BLaER1 (cell line): Measurements from ENCODE around the gene CLEC4M.

Experiments
- H3K27ac ChIP-seq: shearing (Covaris generic); formaldehyde crosslinking; 2 replicates; pipeline ENCODE4 v1.8.1; 2022
- H3K27me3 ChIP-seq: shearing (Covaris generic); formaldehyde crosslinking; 2 replicates; pipeline ENCODE4 v1.8.1; 2022
- H3K36me3 ChIP-seq: shearing (Covaris generic); formaldehyde crosslinking; 2 replicates; pipeline ENCODE4 v1.8.1; 2022
- H3K4me1 ChIP-seq: shearing (Covaris generic); formaldehyde crosslinking; 2 replicates; pipeline ENCODE4 v1.8.1; 2022
- H3K4me2 ChIP-seq: shearing (Covaris generic); formaldehyde crosslinking; 2 replicates; pipeline ENCODE4 v1.8.1; 2022
- H3K4me3 ChIP-seq: shearing (Covaris generic); formaldehyde crosslinking; 2 replicates; pipeline ENCODE4 v1.8.1; 2022
- H3K9ac ChIP-seq: shearing (Covaris generic); formaldehyde crosslinking; 2 replicates; pipeline ENCODE4 v1.8.1; 2022
- H3K9me3 ChIP-seq: shearing (Covaris generic); formaldehyde crosslinking; 2 replicates; pipeline ENCODE4 v1.8.1; 2022
- H4K20me1 ChIP-seq: shearing (Covaris generic); formaldehyde crosslinking; 2 replicates; pipeline ENCODE4 v1.8.1; 2022
- Cebpa-rat ChIP-seq: shearing (Covaris generic); IDR thresholded peaks from 2 replicates; pipeline ENCODE4 v1.8.1; 2022

Gene CLEC4M, protein sequence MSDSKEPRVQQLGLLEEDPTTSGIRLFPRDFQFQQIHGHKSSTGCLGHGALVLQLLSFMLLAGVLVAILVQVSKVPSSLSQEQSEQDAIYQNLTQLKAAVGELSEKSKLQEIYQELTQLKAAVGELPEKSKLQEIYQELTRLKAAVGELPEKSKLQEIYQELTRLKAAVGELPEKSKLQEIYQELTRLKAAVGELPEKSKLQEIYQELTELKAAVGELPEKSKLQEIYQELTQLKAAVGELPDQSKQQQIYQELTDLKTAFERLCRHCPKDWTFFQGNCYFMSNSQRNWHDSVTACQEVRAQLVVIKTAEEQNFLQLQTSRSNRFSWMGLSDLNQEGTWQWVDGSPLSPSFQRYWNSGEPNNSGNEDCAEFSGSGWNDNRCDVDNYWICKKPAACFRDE

DNA sequence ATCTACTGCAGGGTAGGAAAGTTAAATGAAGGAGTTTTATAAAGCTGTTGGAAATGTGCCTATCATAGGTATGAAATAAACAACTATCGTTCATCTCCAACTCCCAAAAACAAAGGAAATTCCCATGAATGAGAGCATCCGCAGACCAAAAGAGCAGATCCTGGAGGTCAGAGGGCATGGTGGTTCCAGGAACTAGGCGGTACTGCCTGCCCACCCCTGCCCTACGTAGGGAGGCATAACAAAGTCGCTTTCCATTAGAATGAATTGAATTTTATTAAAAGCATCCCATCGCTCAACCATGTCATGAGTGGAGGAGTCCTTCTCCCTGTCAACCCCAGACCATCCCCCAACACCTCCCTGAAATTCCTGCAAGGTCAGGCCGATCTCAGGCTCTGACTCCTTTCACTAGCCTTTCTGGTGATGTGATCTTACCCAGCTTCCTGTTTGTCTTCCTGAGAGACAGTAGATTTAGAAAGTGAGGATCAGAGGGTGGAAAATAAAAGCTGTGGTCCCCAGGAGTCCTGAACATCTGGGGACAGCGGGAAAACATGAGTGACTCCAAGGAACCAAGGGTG lies at the start of gene CLEC4M:
Gene CLEC4M, plus strand, starts transcription at position 525 of the 575 bp plus-strand sequence. Its CDS starts 24 bp downstream, at position 549.
- H3K4me3 ChIP-seq, result no peak within 1 kb of the TSS
- no peaks in the 10 kb centered on the region for H3K27me3 ChIP-seq
- no peak within 1 kb of the TSS for H3K9ac ChIP-seq
- H3K9me3 ChIP-seq, result peaks cover 39% of the 10 kb centered on the region
- peaks cover 8% of the 10 kb centered on the region; the same call in 1 of the 2 replicates for H3K4me1 ChIP-seq
- no peaks in the 10 kb centered on the region for H4K20me1 ChIP-seq
- 0 out of 2 replicates have a peak within 1 kb of the TSS, but pooled peaks have one; percentile 6 for H3K4me2 ChIP-seq
- no peaks in the 10 kb centered on the region for H3K36me3 ChIP-seq
- no peak within 1 kb of the TSS for H3K27ac ChIP-seq
- no peak for TF ChIP-seq Cebpa-rat

DNA sequence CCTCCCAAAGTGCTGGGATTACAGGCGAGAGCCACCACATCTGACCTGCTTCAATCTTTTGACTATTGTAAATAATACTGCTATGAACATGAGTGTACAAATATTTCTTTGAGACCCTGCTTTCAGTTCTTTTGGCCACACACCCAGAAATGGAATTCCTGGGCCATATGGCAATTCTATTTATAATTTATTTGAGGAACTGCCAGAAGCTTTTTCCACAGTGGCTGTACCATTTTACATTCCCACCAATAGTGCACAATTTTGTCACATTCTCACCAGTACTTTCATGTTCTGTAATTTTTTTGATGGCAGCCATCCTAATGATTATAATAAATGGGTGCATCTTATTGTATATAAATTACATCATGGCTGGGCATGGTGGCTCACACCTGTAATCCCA lies 47.4 kb upstream of the CLEC4M start:
- H3K4me2 ChIP-seq, result no peak overlapping the region

DNA sequence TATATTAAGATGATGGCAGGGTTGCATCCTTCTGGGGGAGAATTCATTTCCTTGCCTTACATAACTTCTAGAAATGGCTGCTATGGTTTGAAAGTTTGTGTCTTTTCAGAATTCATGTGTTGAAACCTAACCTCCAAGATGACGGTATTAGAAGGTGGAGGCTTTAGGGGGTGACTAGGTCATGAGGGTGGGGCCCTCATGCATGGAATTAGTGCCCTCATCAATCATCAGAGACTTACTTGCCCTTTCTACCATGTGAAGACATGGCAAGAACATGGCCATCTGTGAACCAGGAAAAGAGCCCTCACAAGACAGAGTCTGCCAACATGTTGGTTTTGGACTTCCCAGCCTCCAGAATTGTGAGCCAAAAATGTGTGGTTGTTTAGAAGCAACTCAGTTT lies 46.3 kb upstream of the CLEC4M start:
- no peaks in the 10 kb centered on the region for H3K36me3 ChIP-seq
- peaks cover 6% of the 10 kb centered on the region for H3K9me3 ChIP-seq
- H3K9ac ChIP-seq, result no peak overlapping the region
- no peaks in the 10 kb centered on the region for H4K20me1 ChIP-seq
- H3K4me2 ChIP-seq, result no peak overlapping the region
- H3K27ac ChIP-seq, result no peak overlapping the region
- no peak for TF ChIP-seq Cebpa-rat
- no peaks in the 10 kb centered on the region for H3K27me3 ChIP-seq
- H3K4me1 ChIP-seq, result peaks cover 47% of the 10 kb centered on the region
- H3K4me3 ChIP-seq, result no peak overlapping the region

More for the DNA sequence above, 47.4 kb upstream of the CLEC4M start:
- Histone ChIP-seq H4K20me1 (no peaks in the 10 kb centered on the region), H3K36me3 (no peaks in the 10 kb centered on the region), H3K9ac (no peak overlapping the region), H3K4me1 (peaks cover 42% of the 10 kb centered on the region), H3K27ac (no peak overlapping the region), H3K9me3 (peaks cover 6% of the 10 kb centered on the region), H3K4me3 (no peak overlapping the region), H3K27me3 (no peaks in the 10 kb centered on the region)
- no peak for TF ChIP-seq Cebpa-rat

DNA sequence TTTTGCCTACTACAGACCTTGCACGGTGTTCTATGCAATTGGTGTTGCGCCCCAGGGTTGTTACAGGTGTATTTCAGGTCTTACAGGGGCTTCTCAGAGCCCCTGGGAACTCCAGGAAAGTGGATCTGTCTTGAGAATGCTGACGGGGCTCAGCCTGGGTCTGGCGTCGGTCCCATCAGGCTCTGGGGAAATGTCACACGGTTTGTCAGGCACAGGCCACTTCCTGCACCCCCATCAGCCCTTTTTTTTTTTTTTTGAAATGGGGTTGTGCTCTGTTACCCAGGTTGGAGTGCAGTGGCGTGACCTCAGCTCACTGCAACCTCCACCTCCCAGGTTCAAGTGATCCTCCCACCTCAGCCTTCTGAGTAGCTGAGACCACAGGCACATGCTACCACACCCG lies 44.4 kb upstream of the CLEC4M start:
- Histone ChIP-seq H4K20me1 (no peaks in the 10 kb centered on the region), H3K27me3 (no peaks in the 10 kb centered on the region), H3K9ac (no peak overlapping the region), H3K4me1 (peaks cover 62% of the 10 kb centered on the region), H3K4me2 (peak overlapping the region; percentile 81), H3K36me3 (no peaks in the 10 kb centered on the region), H3K9me3 (peaks cover 6% of the 10 kb centered on the region), H3K4me3 (no peak overlapping the region), H3K27ac (no peak overlapping the region)
- TF ChIP-seq Cebpa-rat, result no peak

DNA sequence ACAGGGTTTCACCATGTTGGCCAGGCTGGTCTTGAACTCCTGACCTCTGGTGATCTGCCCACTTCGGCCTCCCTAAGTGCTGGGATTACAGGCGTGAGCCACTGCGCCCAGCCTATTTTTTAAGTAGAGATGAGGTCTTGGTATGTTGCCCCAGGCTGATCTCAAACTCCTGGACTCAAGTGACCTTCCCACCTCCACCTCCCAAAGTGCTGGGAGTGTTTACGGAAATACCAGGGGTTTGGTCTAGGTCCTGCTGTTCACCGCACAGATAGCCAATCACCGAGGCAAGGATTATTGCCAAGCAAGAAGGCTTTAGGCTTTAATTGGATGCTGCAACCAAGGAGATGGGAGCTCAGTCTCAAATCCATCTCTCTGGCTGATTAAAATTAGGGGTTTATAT lies 42.7 kb upstream of the CLEC4M start:
- no peak overlapping the region for H3K9ac ChIP-seq
- no peak for TF ChIP-seq Cebpa-rat
- H3K27ac ChIP-seq, result no peak overlapping the region
- H3K4me1 ChIP-seq, result peaks cover 48% of the 10 kb centered on the region
- H3K4me3 ChIP-seq, result no peak overlapping the region
- no peaks in the 10 kb centered on the region for H4K20me1 ChIP-seq
- no peaks in the 10 kb centered on the region for H3K27me3 ChIP-seq
- H3K9me3 ChIP-seq, result peaks cover 6% of the 10 kb centered on the region
- no peaks in the 10 kb centered on the region for H3K36me3 ChIP-seq
- H3K4me2 ChIP-seq, result peak overlapping the region; percentile 12; the same call in 1 of the 2 replicates

DNA sequence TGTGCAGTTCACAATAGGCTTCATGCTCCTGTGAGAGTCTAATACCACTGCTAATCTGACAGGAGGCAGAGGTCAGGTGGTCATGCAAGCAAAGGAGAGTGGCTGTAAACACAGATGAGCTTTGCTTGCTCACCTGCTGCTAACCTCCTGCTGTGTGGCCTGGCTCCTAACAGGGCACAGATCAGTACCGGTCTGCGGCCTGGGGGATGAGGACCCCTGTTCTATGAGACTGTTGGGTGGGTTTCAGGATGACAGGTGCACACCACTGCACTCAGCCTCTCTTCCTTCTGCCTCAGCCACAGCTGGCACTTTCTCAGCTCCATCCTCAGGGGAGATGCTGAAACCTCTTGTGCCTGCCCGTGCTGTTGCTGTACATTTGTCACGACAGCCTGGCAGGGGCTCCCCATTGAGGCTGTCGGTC lies 40.8 kb upstream of the CLEC4M start:
- Histone ChIP-seq H3K27me3 (peaks cover under 1% of the 10 kb centered on the region; the same call in 1 of the 2 replicates), H3K4me3 (no peak overlapping the region), H3K27ac (no peak overlapping the region), H4K20me1 (no peaks in the 10 kb centered on the region), H3K4me1 (peaks cover 45% of the 10 kb centered on the region), H3K4me2 (peak overlapping the region; percentile 59), H3K36me3 (no peaks in the 10 kb centered on the region), H3K9ac (no peak overlapping the region), H3K9me3 (no peaks in the 10 kb centered on the region)
- no peak for TF ChIP-seq Cebpa-rat

DNA sequence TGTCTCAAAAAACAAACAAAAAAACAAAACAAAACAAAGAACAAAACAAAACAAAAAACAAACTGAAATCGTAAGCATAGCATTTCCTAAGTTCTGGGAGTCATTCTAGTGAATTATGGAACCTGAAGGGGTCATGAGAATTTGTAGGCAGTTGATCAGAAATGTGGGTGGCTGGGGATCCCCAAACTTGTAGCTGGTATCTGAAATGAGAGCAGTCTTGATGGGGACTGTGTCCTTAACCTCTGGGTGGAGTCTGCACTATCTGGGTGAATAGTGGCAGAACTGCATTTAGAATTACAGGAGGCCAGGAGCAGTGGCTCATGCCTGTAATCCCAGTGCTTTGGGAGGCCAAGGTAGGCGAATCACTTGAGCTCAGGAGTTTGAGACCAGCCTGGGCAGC lies 37.3 kb upstream of the CLEC4M start:
- no peak overlapping the region for H3K9ac ChIP-seq
- no peak overlapping the region for H3K4me2 ChIP-seq
- H3K4me3 ChIP-seq, result no peak overlapping the region
- peaks cover 7% of the 10 kb centered on the region; the same call in 1 of the 2 replicates for H4K20me1 ChIP-seq
- no peak overlapping the region for H3K27ac ChIP-seq
- H3K36me3 ChIP-seq, result no peaks in the 10 kb centered on the region
- H3K9me3 ChIP-seq, result no peaks in the 10 kb centered on the region
- no peak for TF ChIP-seq Cebpa-rat
- H3K27me3 ChIP-seq, result peaks cover 36% of the 10 kb centered on the region
- H3K4me1 ChIP-seq, result peaks cover 19% of the 10 kb centered on the region

DNA sequence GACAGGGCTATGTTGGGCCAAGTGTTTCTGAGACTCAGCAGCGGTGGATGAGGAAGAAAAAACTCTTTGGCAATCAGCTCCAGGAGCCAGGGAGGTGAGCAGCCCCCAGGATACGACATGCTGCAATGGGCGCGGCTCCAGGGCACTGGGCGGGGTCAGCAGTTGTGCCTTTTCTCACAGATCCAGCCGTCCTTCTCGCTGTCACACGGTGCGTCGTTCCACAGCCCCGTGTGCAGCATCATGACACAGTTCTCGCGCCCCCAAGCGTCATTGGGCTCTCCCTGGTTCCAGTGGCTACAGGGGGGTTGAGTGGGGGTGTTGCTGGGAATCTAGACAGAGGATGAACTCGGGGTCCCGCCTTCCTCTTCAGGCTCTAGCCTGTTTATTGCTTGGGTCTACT lies 33.8 kb upstream of the CLEC4M start:
- no peak overlapping the region for H3K4me3 ChIP-seq
- H3K9ac ChIP-seq, result no peak overlapping the region
- H3K9me3 ChIP-seq, result no peaks in the 10 kb centered on the region
- peaks cover 55% of the 10 kb centered on the region for H3K27me3 ChIP-seq
- no peak for TF ChIP-seq Cebpa-rat
- no peak overlapping the region for H3K4me2 ChIP-seq
- H4K20me1 ChIP-seq, result peaks cover 7% of the 10 kb centered on the region; the same call in 1 of the 2 replicates
- H3K27ac ChIP-seq, result no peak overlapping the region
- no peaks in the 10 kb centered on the region for H3K36me3 ChIP-seq
- H3K4me1 ChIP-seq, result no peaks in the 10 kb centered on the region

DNA sequence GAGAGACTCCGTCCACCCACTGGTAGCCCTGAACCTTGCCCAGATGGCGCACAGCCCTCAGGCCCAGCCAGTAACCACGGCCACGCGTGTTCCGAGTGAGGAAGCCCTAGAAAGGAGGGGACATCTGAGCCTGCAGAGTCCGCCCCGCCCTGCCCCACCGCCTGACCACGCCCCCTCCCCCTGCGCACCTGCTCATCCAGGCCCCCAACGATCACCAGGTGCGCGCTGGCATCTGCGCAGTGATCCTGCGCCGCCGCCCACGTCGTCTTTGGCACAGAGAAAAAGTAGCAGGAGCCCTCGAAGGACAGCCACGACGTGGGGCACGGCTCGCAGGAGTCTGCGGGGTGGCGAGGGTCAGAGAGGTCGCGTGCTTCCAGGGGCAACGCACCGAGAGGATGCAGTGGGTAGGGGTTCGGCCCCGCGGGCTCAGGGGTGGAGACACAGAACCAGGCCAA lies 33.2 kb upstream of the CLEC4M start:
- H3K4me1 ChIP-seq, result no peaks in the 10 kb centered on the region
- TF ChIP-seq Cebpa-rat, result no peak
- H3K4me3 ChIP-seq, result no peak overlapping the region
- no peaks in the 10 kb centered on the region for H3K9me3 ChIP-seq
- H3K4me2 ChIP-seq, result no peak overlapping the region
- H3K9ac ChIP-seq, result no peak overlapping the region
- H3K27ac ChIP-seq, result no peak overlapping the region
- H4K20me1 ChIP-seq, result peaks cover 7% of the 10 kb centered on the region; the same call in 1 of the 2 replicates
- H3K36me3 ChIP-seq, result no peaks in the 10 kb centered on the region
- peaks cover 55% of the 10 kb centered on the region for H3K27me3 ChIP-seq
